Astrocyte (in vitro differentiated cells and primary cell): ENCODE results near the gene TXNDC9. TPM values are rescaled to one million over a fixed set of nuclear protein-coding genes. Genes with fewer than 3 reads are reported as not detected.
A peak's percentile ranks its signal among the peaks of the same experiment; 100 is the strongest.
"Not testable (repeated sequence)": the region's sequence is repeated elsewhere in the genome, so short reads cannot be mapped to it uniquely, and the experiment has no call there.

ENCODE experiments used
- DNase-seq: peaks from one replicate; pipeline ENCODE4 v3.0.0-alpha.2; 2010; ENCODE audit warnings: low read depth
- FAIRE-seq: peaks from 2 replicates; lab custom pipeline; 2011; peaks lifted over from hg19 to GRCh38; lab: Jason Lieb, UNC
- H2AFZ ChIP-seq: 2 replicates; pipeline ENCODE4 v1.6.0; 2012; ENCODE audit warnings: low read depth, low read length, inconsistent platforms
- H3K27ac ChIP-seq: 2 replicates; pipeline ENCODE4 v1.5.1; 2011; ENCODE audit warnings: low read depth, low read length, inconsistent platforms
- H3K27me3 ChIP-seq: 2 replicates; pipeline ENCODE4 v1.6.0; 2011; ENCODE audit warnings: low read length, inconsistent platforms; ENCODE audit not compliant: insufficient read depth
- H3K36me3 ChIP-seq: 2 replicates; pipeline ENCODE4 v1.5.1; 2011; ENCODE audit warnings: low read length, inconsistent platforms; ENCODE audit not compliant: insufficient read depth
- H3K4me1 ChIP-seq: 2 replicates; pipeline ENCODE4 v1.5.1; 2011; ENCODE audit warnings: low read length, inconsistent platforms; ENCODE audit not compliant: insufficient read depth
- H3K4me2 ChIP-seq: 2 replicates; pipeline ENCODE4 v1.6.0; 2012; ENCODE audit warnings: low read length, inconsistent platforms
- H3K4me3 ChIP-seq: 2 replicates; pipeline ENCODE4 v1.5.1; 2011; ENCODE audit warnings: low read depth, mild to moderate bottlenecking, low read length, inconsistent platforms; ENCODE audit not compliant: insufficient read depth
- H3K79me2 ChIP-seq: 2 replicates; pipeline ENCODE4 v1.6.0; 2012; ENCODE audit warnings: mild to moderate bottlenecking, low read length, inconsistent platforms; ENCODE audit not compliant: insufficient read depth
- H3K9ac ChIP-seq: 2 replicates; pipeline ENCODE4 v1.6.0; 2012; ENCODE audit warnings: mild to moderate bottlenecking, low read length, inconsistent platforms
- H3K9me3 ChIP-seq: 2 replicates; pipeline ENCODE4 v1.5.1; 2012; ENCODE audit warnings: low read depth, mild to moderate bottlenecking, low read length, inconsistent platforms; ENCODE audit not compliant: insufficient read depth
- H4K20me1 ChIP-seq: 2 replicates; pipeline ENCODE4 v1.6.0; 2012; ENCODE audit warnings: low read length, inconsistent platforms; ENCODE audit not compliant: insufficient read depth
- H3K27ac Mint-ChIP-seq: one replicate; pipeline ENCODE4 v1.8.0; 2021; ENCODE audit warnings: mild to moderate bottlenecking, mixed read lengths; ENCODE audit not compliant: unreplicated experiment
- H3K27me3 Mint-ChIP-seq: one replicate; pipeline ENCODE4 v1.8.0; 2021; ENCODE audit warnings: low read depth, mixed read lengths; ENCODE audit not compliant: unreplicated experiment
- H3K36me3 Mint-ChIP-seq: one replicate; pipeline ENCODE4 v1.8.0; 2021; ENCODE audit warnings: low read depth, mixed read lengths; ENCODE audit not compliant: unreplicated experiment
- H3K4me1 Mint-ChIP-seq: one replicate; pipeline ENCODE4 v1.8.0; 2021; ENCODE audit warnings: low read depth, mixed read lengths; ENCODE audit not compliant: unreplicated experiment
- H3K4me3 Mint-ChIP-seq: one replicate; pipeline ENCODE4 v1.8.0; 2021; ENCODE audit warnings: mild to moderate bottlenecking, moderate library complexity, mixed read lengths; ENCODE audit not compliant: unreplicated experiment
- H3K9me3 Mint-ChIP-seq: one replicate; pipeline ENCODE4 v1.8.0; 2021; ENCODE audit warnings: mild to moderate bottlenecking, mixed read lengths; ENCODE audit not compliant: unreplicated experiment
- EZH2 ChIP-seq: IDR thresholded peaks from 2 replicates; pipeline ENCODE4 v1.6.1; 2012; ENCODE audit warnings: mild to moderate bottlenecking, low read length, inconsistent platforms; ENCODE audit not compliant: insufficient read depth
- total RNA-seq: library from RNA; stranded (reverse); gene quantifications from 2 replicates; pipeline ENCODE4 v1.2.1, GENCODE V29; 2021
- TF ChIP-seq, protein P1 (sequence below): IDR thresholded peaks from 2 replicates; pipeline ENCODE4 v1.5.1; 2011; ENCODE audit warnings: low read depth, mild to moderate bottlenecking, inconsistent platforms, low read length, moderate library complexity; ENCODE audit not compliant: insufficient read depth

Gene TXNDC9
- total RNA-seq, 1 donor from 2014 or later = 48.3 TPM

DNA sequence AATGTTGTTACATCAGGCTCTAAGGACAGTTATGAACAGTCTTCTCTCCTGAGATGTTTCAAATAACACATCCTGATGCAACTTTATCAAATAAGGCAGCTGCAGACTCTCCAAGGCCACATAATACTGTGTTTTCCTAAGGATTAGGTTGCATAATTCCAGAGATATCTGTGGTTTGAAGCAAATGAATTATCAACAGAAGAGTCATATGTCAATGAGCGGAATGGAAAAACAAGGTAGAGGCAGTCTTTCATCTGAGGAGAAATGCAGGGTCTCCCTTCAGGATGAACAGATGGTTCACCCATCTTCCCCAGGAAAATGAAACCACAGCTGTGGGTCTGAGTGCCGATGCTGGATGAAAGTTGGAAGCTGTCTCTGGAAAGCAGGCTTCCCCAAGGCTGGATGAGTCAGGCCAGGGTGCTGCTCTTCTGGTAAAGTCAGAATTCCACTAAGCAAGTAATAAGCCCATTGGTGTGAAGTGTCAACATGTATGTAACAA lies 57.3 kb downstream of the TXNDC9 start:
- H3K4me3 Mint-ChIP-seq = peak overlapping the region; percentile 42
- H3K27ac Mint-ChIP-seq = peak overlapping the region; percentile 84
- Histone ChIP-seq H4K20me1 (no peaks in the 10 kb centered on the region), H3K36me3 (no peaks in the 10 kb centered on the region), H3K9me3 (no peaks in the 10 kb centered on the region), H3K4me3 (no peak overlapping the region), H3K4me1 (no peaks in the 10 kb centered on the region), H3K9ac (no peak overlapping the region), H3K27me3 (no peaks in the 10 kb centered on the region), H3K27ac (peak overlapping the region; percentile 40), H3K4me2 (peak overlapping the region; percentile 70), H2AFZ (no peak overlapping the region), H3K79me2 (no peaks in the 10 kb centered on the region)
- DNase-seq (peak; percentile 96), FAIRE-seq (peak; percentile 86)
- H3K36me3 Mint-ChIP-seq = peaks cover 13% of the 10 kb centered on the region
- TF ChIP-seq, protein P1, sequence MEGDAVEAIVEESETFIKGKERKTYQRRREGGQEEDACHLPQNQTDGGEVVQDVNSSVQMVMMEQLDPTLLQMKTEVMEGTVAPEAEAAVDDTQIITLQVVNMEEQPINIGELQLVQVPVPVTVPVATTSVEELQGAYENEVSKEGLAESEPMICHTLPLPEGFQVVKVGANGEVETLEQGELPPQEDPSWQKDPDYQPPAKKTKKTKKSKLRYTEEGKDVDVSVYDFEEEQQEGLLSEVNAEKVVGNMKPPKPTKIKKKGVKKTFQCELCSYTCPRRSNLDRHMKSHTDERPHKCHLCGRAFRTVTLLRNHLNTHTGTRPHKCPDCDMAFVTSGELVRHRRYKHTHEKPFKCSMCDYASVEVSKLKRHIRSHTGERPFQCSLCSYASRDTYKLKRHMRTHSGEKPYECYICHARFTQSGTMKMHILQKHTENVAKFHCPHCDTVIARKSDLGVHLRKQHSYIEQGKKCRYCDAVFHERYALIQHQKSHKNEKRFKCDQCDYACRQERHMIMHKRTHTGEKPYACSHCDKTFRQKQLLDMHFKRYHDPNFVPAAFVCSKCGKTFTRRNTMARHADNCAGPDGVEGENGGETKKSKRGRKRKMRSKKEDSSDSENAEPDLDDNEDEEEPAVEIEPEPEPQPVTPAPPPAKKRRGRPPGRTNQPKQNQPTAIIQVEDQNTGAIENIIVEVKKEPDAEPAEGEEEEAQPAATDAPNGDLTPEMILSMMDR = no peak
- TF ChIP-seq EZH2 = no peak
- no peaks in the 10 kb centered on the region for H3K27me3 Mint-ChIP-seq
- H3K4me1 Mint-ChIP-seq = peaks cover 9% of the 10 kb centered on the region
- H3K9me3 Mint-ChIP-seq = peaks cover 19% of the 10 kb centered on the region

DNA sequence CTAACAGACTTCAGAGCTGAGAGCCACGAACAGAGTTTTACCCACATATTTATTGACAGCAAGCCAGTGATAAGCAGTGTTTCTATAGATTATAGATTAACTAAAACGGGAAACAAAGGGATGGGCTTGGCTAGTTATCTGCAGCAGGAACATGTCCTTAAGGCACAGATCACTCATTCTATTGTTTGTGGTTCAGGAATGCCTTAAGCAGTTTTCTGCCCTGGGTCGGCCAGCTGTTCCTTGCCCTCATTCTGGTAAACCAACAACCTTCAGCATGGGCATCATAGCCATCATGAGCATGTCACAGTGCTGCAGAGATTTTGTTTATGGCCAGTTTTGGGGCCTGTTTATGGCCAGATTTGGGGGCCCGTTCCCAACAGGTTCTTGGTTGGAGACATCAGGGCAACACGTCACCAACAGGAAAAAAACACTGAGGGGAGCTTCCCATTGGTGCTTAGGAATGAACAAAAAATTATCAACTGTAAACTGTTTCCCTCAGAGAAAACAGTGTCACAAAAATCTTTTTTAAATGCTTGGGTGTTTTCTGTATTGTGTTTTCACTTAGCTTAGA lies 57.9 kb downstream of the TXNDC9 start:
- Mint-ChIP-seq H3K9me3 (peaks cover 19% of the 10 kb centered on the region), H3K36me3 (peaks cover 13% of the 10 kb centered on the region), H3K27ac (peak overlapping the region; percentile 84)
- H3K4me1 ChIP-seq, DNase-seq, H3K4me1 Mint-ChIP-seq, H3K79me2 ChIP-seq, H3K36me3 ChIP-seq, H3K4me3 ChIP-seq, H3K27me3 ChIP-seq, H3K27me3 Mint-ChIP-seq, H4K20me1 ChIP-seq, H3K9me3 ChIP-seq, H3K27ac ChIP-seq, H3K4me3 Mint-ChIP-seq, H2AFZ ChIP-seq, H3K9ac ChIP-seq, FAIRE-seq: not testable (repeated sequence)
- peak overlapping the region; percentile 70 for H3K4me2 ChIP-seq

DNA sequence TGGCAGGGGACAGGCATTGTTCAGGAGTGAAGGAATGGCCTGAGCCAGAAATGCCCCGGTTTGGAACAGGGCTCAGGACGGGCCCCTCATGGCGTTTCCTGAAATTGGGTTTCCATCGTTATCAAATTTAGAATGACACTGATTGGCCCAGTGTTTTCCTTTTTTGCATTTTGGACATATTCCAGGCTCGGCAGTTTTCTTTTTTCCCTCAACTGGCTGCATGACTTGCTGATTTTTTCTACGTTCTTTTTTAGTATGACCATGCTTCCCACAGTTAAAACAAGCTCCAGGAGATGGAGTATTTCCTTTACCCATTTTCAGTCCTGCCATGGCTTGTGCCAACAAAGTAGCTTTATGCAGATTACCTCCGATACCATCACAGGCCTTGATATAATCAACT lies 60.3 kb downstream of the TXNDC9 start:
- Histone ChIP-seq H3K4me3 (no peak overlapping the region), H3K9me3 (peaks cover 5% of the 10 kb centered on the region), H3K36me3 (no peaks in the 10 kb centered on the region), H3K9ac (no peak overlapping the region), H2AFZ (no peak overlapping the region), H3K4me2 (no peak overlapping the region), H4K20me1 (no peaks in the 10 kb centered on the region), H3K4me1 (no peaks in the 10 kb centered on the region), H3K27ac (no peak overlapping the region), H3K79me2 (no peaks in the 10 kb centered on the region), H3K27me3 (no peaks in the 10 kb centered on the region)
- Mint-ChIP-seq H3K4me1 (peaks cover 9% of the 10 kb centered on the region), H3K27ac (no peak overlapping the region), H3K27me3 (no peaks in the 10 kb centered on the region), H3K9me3 (peaks cover 20% of the 10 kb centered on the region), H3K4me3 (no peak overlapping the region), H3K36me3 (peaks cover 8% of the 10 kb centered on the region)
- FAIRE-seq (no peak), DNase-seq (no peak)
- no peak for TF ChIP-seq EZH2
- TF ChIP-seq, protein P1 = no peak

Other genes starting within 250 kb of the TXNDC9 start
- 0.59 and 0.60 TPM in 2 replicates for gene C2orf15, start 194.6 kb downstream of the TXNDC9 start, total RNA-seq
- 2.4 and 3.9 TPM in 2 replicates for gene TSGA10, start 181.4 kb downstream of the TXNDC9 start, total RNA-seq
- gene LIPT1, start 181.4 kb downstream of the TXNDC9 start, total RNA-seq = 3.4 and 3.9 TPM in 2 replicates
- gene MITD1, start 155.3 kb downstream of the TXNDC9 start, total RNA-seq = 16.7 and 20.9 TPM in 2 replicates
- gene MRPL30, start 155.1 kb downstream of the TXNDC9 start, total RNA-seq = 29.8 and 31.9 TPM in 2 replicates
- gene LYG2, start 80.7 kb downstream of the TXNDC9 start, total RNA-seq = not detected in 2 replicates
- 1.1 and 1.3 TPM in 2 replicates for gene LYG1, start 35.1 kb downstream of the TXNDC9 start, total RNA-seq
- 60.2 and 65.6 TPM in 2 replicates for gene EIF5B, start 1.1 kb upstream of the TXNDC9 start, total RNA-seq
- 24.4 and 26.1 TPM in 2 replicates for gene REV1, start 153.7 kb upstream of the TXNDC9 start, total RNA-seq